Tibial nerve (tissue), 4 donors: ENCODE measurements around the gene FNDC11. TPM values are rescaled to one million over a fixed set of nuclear protein-coding genes. Genes with fewer than 3 reads are reported as not detected.

Source experiments
- DNase-seq, 2 donors: peaks; one replicate each; pipeline ENCODE4 v3.0.0-alpha.2; 2019; ENCODE audit warnings: low spot score in 2 of 2
- H3K27ac ChIP-seq, 4 donors: fragments of 200-600 bp; sonication (generic) in 3 of 4; one replicate each; pipeline ENCODE4 v1.5.1; 2017 to 2019; ENCODE audit warnings: mild to moderate bottlenecking in 1 of 4
- H3K27me3 ChIP-seq, 2 donors: fragments of 200-600 bp; sonication (generic) in 1 of 2; one replicate each; pipeline versions ENCODE4 v1.5.1 to v1.6.0; 2017 to 2019
- H3K36me3 ChIP-seq, 3 donors: fragments of 200-600 bp; sonication (generic); one replicate each; pipeline ENCODE4 v1.5.1; 2018 to 2019
- H3K4me1 ChIP-seq, 4 donors: fragments of 200-600 bp; sonication (generic) in 3 of 4; one replicate each; pipeline ENCODE4 v1.5.1; 2017 to 2019
- H3K4me3 ChIP-seq, 4 donors: fragments of 200-600 bp; sonication (generic) in 3 of 4; one replicate each; pipeline ENCODE4 v1.5.1; 2017 to 2019; ENCODE audit warnings: mild to moderate bottlenecking in 1 of 4, moderate library complexity in 1 of 4
- H3K9me3 ChIP-seq, 4 donors: fragments of 200-600 bp; sonication (generic) in 3 of 4; one replicate each; pipeline ENCODE4 v1.5.1; 2017 to 2019
- EP300 ChIP-seq, 2 donors: sonication (generic); formaldehyde crosslinking; IDR thresholded peaks; one replicate each; pipeline ENCODE4 v1.6.1; 2017; ENCODE audit warnings: antibody characterized with exemption in 2 of 2, mild to moderate bottlenecking in 1 of 2
- POLR2A ChIP-seq, 2 donors: fragments of 450-650 bp; IDR thresholded peaks; one replicate each; pipeline ENCODE4 v1.6.1; 2017; ENCODE audit warnings: antibody characterized with exemption in 2 of 2, mild to moderate bottlenecking in 2 of 2, moderate library complexity in 2 of 2
- WGBS, 2 donors: methylation state at CpG; one replicate each; pipeline ENCODE4 v1.1.5; 2018; 5-methylcytosine and 5-hydroxymethylcytosine counted together
- total RNA-seq, 4 donors: library from RNA; depleted of rRNA; stranded (reverse); fragments of >200 nt; gene quantifications; one replicate each; pipeline ENCODE4 v1.1.0, GENCODE V29; 2016
- TF ChIP-seq, protein P1 (sequence below), 5 experiments: fragments of 200-600 bp in 3 of 5; fragments of 450-650 bp in 2 of 5; sonication (generic) in 3 of 5; IDR thresholded peaks; one replicate each; pipeline ENCODE4 v1.5.1; 2016 to 2019; ENCODE audit warnings: antibody characterized with exemption in 5 of 5, mild to moderate bottlenecking in 3 of 5, moderate library complexity in 2 of 5

The FNDC11 gene
- total RNA-seq, 4 donors from 2014 or later, result 0.21 to 1.4 (median 0.30) TPM; not detected in 1

DNA sequence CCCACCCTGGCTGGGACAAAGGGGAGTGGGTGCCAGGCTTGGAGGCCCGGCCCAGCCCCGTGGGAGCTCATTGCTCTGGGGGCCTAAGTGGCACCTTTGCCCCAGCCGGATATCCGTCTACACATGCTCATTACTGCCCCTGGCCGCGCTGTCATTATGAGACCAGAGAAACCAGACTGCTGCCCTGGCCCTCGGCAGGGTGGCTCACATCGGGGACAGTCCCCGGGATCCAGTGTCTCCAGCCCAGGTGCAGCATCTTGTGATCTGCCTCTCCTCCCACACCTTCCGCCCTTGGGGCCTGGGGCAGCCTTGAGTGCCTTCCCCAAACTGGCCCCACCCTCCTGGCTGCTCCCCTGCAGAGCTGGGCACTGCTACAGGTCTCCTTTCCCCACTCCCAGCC is 11.3 kb upstream of the FNDC11 start:
- no peak overlapping the region for H3K4me3 ChIP-seq
- H3K9me3 ChIP-seq, result no peaks in the 10 kb centered on the region
- H3K27me3 ChIP-seq, result peaks cover 0 to 35% of the 10 kb centered on the region in 2 donors
- no peaks in the 10 kb centered on the region for H3K36me3 ChIP-seq
- no peak for DNase-seq
- WGBS, 2 donors, result 70 to 81% methylated on average over 4 to 9 of the region's 10 CpGs
- peaks cover 0 to 11% (median 5%) of the 10 kb centered on the region in 4 donors for H3K4me1 ChIP-seq
- no peak for TF ChIP-seq EP300 (IDR thresholded peaks at IDR 0.05)
- TF ChIP-seq POLR2A (IDR thresholded peaks at IDR 0.05), result no peak
- TF ChIP-seq, protein P1, sequence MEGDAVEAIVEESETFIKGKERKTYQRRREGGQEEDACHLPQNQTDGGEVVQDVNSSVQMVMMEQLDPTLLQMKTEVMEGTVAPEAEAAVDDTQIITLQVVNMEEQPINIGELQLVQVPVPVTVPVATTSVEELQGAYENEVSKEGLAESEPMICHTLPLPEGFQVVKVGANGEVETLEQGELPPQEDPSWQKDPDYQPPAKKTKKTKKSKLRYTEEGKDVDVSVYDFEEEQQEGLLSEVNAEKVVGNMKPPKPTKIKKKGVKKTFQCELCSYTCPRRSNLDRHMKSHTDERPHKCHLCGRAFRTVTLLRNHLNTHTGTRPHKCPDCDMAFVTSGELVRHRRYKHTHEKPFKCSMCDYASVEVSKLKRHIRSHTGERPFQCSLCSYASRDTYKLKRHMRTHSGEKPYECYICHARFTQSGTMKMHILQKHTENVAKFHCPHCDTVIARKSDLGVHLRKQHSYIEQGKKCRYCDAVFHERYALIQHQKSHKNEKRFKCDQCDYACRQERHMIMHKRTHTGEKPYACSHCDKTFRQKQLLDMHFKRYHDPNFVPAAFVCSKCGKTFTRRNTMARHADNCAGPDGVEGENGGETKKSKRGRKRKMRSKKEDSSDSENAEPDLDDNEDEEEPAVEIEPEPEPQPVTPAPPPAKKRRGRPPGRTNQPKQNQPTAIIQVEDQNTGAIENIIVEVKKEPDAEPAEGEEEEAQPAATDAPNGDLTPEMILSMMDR (IDR thresholded peaks at IDR 0.05), result no peak
- H3K27ac ChIP-seq, result no peak overlapping the region

DNA sequence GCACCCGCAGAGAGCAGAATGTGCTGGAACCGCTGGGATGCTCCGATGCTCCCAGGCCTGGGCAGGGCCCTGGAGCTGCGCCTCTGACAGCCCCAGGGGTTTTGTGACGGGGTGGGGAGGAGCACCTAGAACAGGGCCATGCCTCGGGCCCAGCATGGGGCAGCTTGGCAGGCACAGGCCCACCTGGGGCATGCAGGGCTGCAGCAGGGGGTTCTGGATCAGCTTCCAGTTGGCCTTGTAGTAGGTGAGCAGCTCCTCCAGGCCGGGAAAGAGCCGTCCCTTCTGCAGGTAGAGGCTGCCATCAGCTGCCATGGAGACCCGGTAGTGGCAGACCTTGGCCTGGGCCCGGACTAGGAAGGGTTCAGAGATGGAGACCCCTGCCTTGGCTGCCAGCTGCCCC is 10.8 kb upstream of the FNDC11 start:
- H3K4me3 ChIP-seq, result no peak overlapping the region
- no peak for DNase-seq
- H3K27me3 ChIP-seq, result peaks cover 0 to 39% of the 10 kb centered on the region in 2 donors
- peaks cover 0 to 9% (median 3%) of the 10 kb centered on the region in 4 donors for H3K4me1 ChIP-seq
- TF ChIP-seq EP300 (IDR thresholded peaks at IDR 0.05), result no peak
- TF ChIP-seq POLR2A (IDR thresholded peaks at IDR 0.05), result no peak
- TF ChIP-seq, protein P1 (IDR thresholded peaks at IDR 0.05), result no peak
- no peak overlapping the region for H3K27ac ChIP-seq
- H3K9me3 ChIP-seq, result no peaks in the 10 kb centered on the region
- 67 to 89% methylated on average over 3 to 8 of the region's 10 CpGs for WGBS, 2 donors
- H3K36me3 ChIP-seq, result no peaks in the 10 kb centered on the region

DNA sequence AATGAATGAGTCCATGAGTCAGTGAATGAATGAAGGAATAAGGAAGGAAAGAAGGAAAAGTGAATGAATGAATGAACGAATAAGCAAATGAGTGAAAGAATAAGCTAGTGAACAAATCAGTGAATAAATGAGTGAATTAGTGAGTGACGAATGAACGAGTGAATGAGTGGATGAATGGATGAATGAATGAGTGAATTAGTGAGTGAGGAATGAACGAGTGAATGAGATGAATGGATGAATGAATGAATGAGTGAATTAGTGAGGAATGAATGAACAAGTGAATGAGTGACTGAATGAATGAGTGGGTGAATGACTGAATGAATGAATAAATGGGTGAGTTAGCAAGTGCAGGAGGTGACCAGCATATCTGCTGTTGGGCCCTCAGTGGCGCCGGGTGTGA is 10.2 kb upstream of the FNDC11 start:
- no peaks in the 10 kb centered on the region for H3K36me3 ChIP-seq
- TF ChIP-seq, protein P1 (IDR thresholded peaks at IDR 0.05), result no peak
- no peak for TF ChIP-seq EP300 (IDR thresholded peaks at IDR 0.05)
- no peak for TF ChIP-seq POLR2A (IDR thresholded peaks at IDR 0.05)
- H3K27ac ChIP-seq, result no peak overlapping the region
- H3K9me3 ChIP-seq, result no peaks in the 10 kb centered on the region
- no peak for DNase-seq
- H3K4me1 ChIP-seq, result peaks cover 0 to 5% (median 0%) of the 10 kb centered on the region in 4 donors
- WGBS, 2 donors, result 89 to 90% methylated on average over 6 of the region's 6 CpGs
- no peak overlapping the region for H3K4me3 ChIP-seq
- peaks cover 0 to 45% of the 10 kb centered on the region in 2 donors for H3K27me3 ChIP-seq

DNA sequence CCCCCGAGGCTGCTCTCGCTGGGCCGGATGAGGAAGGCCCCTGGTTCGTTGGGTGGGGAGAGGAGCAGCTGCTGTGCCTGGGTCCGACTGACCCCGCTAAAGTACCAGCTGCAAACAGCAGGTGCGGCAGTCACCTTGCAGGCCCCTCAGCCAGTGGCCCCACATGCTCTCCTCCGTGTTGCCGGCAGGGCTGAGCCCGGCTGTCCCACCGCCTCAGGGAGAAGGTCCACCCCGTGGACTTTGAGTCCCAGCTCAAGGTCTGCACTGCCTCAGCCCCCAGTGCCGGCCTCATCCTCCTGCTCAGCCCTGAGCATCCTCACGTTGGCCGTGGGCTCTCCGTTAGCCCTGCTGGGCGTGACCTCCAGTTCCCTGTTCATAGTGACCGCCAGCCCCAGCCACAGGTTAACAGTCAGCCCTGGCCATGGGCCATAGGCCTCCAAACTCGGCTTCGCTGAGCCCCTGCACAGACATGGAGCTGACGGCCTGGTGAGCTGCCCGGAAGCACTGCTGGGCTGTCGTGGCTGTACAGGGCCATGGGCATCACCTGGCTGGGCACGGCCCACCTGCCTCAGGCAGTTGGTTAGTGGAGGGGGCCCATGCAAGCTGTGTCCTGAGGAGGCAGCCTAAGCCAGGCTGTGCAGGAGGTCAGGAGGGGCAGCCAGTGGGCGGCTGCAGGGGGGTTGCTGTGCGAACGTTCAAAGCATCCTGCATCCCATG is 9.6 kb upstream of the FNDC11 start:
- Histone ChIP-seq H3K4me3 (no peak overlapping the region), H3K9me3 (no peaks in the 10 kb centered on the region), H3K27me3 (peaks cover 0 to 45% of the 10 kb centered on the region in 2 donors), H3K36me3 (no peaks in the 10 kb centered on the region), H3K27ac (no peak overlapping the region), H3K4me1 (peaks cover 0 to 5% (median 0%) of the 10 kb centered on the region in 4 donors)
- no peak for DNase-seq
- 65 to 75% methylated on average over 12 to 16 of the region's 27 CpGs for WGBS, 2 donors
- TF ChIP-seq, protein P1 (IDR thresholded peaks at IDR 0.05), result no peak
- TF ChIP-seq EP300 (IDR thresholded peaks at IDR 0.05), result no peak
- TF ChIP-seq POLR2A (IDR thresholded peaks at IDR 0.05), result no peak

DNA sequence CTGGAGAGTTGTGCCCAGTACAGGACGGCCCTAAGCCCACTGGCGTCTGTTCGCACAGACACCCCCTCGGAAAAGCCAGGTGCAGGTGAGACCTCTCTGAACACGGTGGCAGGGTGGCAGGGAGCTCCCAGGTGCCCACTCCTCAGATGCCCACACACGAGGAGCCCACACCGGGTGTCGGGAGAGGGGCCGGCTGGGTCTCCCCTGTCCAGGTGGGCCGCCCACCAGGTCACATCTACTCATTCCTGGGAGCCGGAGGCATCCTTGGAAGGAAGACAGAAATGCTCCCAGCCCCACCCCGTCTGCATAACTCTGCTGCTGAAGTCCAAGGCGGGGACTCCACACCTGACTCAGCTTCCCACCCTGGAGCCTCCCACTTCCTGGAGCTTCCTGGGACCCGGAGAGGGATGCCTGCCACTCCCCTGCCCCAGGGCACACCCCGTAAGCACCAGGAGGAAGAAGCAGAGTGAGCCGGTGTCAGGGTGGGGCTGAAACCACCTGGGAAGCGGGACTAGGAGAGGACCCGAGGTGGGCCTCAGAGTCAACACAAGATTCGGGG is 8.9 kb upstream of the FNDC11 start:
- H3K9me3 ChIP-seq, result no peaks in the 10 kb centered on the region
- H3K36me3 ChIP-seq, result no peaks in the 10 kb centered on the region
- no peak overlapping the region for H3K27ac ChIP-seq
- peaks cover 0 to 51% of the 10 kb centered on the region in 2 donors for H3K27me3 ChIP-seq
- TF ChIP-seq, protein P1 (IDR thresholded peaks at IDR 0.05), result no peak
- TF ChIP-seq EP300 (IDR thresholded peaks at IDR 0.05) (no peak), POLR2A (IDR thresholded peaks at IDR 0.05) (no peak)
- no peak overlapping the region for H3K4me3 ChIP-seq
- 64 to 66% methylated on average over 15 to 19 of the region's 19 CpGs for WGBS, 2 donors
- H3K4me1 ChIP-seq, result peaks cover 0 to 5% (median 0%) of the 10 kb centered on the region in 4 donors
- no peak for DNase-seq
